Ovary (tissue), 3 donors: ENCODE measurements around the gene TRAPPC3.

Experiments used
- CTCF ChIP-seq, 3 donors: fragments of 450-650 bp in 2 of 3; fragments of 200-600 bp in 1 of 3; IDR thresholded peaks; one replicate each; pipeline versions ENCODE4 v1.5.1 to v1.8.0; 2016 to 2022; ENCODE audit warnings: antibody characterized with exemption in 3 of 3, mild to moderate bottlenecking in 1 of 3
- EP300 ChIP-seq: sonication (generic); formaldehyde crosslinking; IDR thresholded peaks from one replicate; pipeline ENCODE4 v1.6.1; 2017; ENCODE audit warnings: antibody characterized with exemption
- POLR2A ChIP-seq: fragments of 450-650 bp; IDR thresholded peaks from one replicate; pipeline ENCODE4 v1.6.1; 2017; ENCODE audit warnings: antibody characterized with exemption, mild to moderate bottlenecking, moderate library complexity
- donor health status: DM: no; HTN: no; CAD: no.

- no peak for TF ChIP-seq CTCF (IDR thresholded peaks at IDR 0.05)
- TF ChIP-seq POLR2A: no peak
- TF ChIP-seq EP300: no peak
Measured at GRCh38 chr1:36093226-36093625, 56.1 kb downstream of the TRAPPC3 start.
